ENCODE results near the gene CLIP2. TPM values are rescaled to one million over a fixed set of nuclear protein-coding genes. Genes with fewer than 3 reads are reported as not detected.
"Not testable (repeated sequence)": the region's sequence is repeated elsewhere in the genome, so short reads cannot be mapped to it uniquely, and the experiment has no call there.

CLIP2 gene
- total RNA-seq, 1 donor = 70.9 TPM

DNA sequence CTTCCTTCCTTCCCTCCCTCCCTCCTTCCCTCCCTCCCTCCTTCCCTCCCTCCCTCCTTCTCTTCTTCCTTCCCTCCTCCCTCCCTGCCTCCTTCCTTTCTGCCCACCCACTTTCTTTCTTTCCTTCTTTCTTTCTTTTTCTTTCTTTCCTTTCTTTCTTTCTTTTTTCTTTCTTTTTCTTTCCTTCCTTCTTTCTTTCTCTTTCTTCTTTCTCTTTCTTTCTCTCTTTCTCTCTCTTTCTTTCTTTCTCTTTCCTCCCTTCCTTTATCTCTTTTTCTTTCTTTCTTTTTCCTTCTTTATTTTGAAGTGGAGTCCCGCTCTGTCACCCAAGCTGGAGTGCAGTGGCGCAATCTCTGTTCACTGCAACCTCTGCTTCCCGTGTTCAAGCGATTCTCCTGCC, 130.8 kb downstream of the CLIP2 start:
- Histone ChIP-seq H3K4me1 (ENCODE audit: insufficient read depth, low read length) (no peaks in the 10 kb centered on the region), H3K36me3 (ENCODE audit: insufficient read depth, low read length) (no peaks in the 10 kb centered on the region), H3K4me3 (ENCODE audit: insufficient read depth, low read length) (no peak overlapping the region), H3K27me3 (ENCODE audit: insufficient read depth, low read length) (no peaks in the 10 kb centered on the region), H3K79me2 (ENCODE audit: insufficient read depth, low read length) (no peaks in the 10 kb centered on the region), H2AFZ (ENCODE audit: low read length) (no peak overlapping the region), H3K27ac (ENCODE audit: low read depth, low read length) (no peak overlapping the region), H3K9me3 (ENCODE audit: low read depth, low read length) (no peaks in the 10 kb centered on the region), H3K4me2 (ENCODE audit: insufficient read depth, low read length) (no peak overlapping the region), H4K20me1 (ENCODE audit: insufficient read depth, low read length) (no peaks in the 10 kb centered on the region)
- TF ChIP-seq, protein P1, sequence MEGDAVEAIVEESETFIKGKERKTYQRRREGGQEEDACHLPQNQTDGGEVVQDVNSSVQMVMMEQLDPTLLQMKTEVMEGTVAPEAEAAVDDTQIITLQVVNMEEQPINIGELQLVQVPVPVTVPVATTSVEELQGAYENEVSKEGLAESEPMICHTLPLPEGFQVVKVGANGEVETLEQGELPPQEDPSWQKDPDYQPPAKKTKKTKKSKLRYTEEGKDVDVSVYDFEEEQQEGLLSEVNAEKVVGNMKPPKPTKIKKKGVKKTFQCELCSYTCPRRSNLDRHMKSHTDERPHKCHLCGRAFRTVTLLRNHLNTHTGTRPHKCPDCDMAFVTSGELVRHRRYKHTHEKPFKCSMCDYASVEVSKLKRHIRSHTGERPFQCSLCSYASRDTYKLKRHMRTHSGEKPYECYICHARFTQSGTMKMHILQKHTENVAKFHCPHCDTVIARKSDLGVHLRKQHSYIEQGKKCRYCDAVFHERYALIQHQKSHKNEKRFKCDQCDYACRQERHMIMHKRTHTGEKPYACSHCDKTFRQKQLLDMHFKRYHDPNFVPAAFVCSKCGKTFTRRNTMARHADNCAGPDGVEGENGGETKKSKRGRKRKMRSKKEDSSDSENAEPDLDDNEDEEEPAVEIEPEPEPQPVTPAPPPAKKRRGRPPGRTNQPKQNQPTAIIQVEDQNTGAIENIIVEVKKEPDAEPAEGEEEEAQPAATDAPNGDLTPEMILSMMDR (IDR thresholded peaks at IDR 0.05; ENCODE audit: extremely low read depth, low read depth, low read length) = no peak
- DNase-seq (ENCODE audit: insufficient read length, low spot score, missing footprints) = no peak

DNA sequence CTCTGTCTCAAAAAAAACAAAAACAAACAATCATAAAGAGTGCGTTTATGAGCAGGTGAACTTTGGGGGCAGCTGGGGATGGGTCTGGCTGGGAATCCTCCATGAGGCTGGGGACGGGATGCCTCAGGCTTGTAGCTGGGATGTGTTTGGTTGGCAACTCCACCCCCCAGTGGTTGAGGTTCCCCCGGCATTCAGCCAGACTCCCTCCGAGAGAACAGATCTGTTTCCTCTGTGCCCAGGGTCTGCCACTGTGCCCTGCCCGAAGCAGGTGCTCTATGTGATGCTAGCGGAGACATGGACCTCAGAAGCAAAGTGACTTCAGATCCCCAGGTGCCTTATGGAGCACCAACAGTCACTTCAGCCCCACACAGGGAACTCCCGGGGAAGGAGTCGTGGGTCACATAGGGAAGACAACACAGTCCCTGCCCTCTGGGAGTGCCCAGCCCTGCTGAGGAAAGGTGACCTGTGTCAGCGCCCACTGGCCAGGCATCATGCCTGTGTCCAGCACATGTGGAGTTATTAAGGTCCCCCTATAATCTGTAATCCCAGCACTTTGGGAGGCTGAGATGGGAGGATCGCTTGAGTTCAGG, 135.2 kb downstream of the CLIP2 start:
- H3K27me3 ChIP-seq (ENCODE audit: insufficient read depth, low read length) = no peaks in the 10 kb centered on the region
- H2AFZ ChIP-seq (ENCODE audit: low read length) = no peak overlapping the region

DNA sequence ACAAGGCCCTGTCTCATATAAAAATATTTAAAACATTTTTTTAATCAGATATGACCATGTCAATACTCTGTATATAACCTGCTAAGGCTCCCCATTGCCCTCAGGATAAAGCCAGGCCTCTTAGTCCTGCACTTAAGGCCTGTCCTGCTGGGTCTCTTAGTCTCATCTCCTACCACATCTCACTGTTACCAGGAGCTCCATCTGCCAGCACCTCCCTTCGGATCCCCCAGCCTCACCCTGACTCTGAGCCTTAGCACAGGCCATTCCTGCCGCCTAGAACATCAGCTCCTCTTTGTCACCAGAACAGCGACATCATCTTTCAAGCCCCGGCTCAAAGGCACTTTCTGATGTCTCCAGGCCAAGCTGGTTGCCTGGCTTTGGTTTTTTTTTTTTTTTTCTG, 138.8 kb downstream of the CLIP2 start:
- Histone ChIP-seq H3K27me3 (ENCODE audit: insufficient read depth, low read length) (no peaks in the 10 kb centered on the region), H3K79me2 (ENCODE audit: insufficient read depth, low read length) (no peaks in the 10 kb centered on the region), H4K20me1 (ENCODE audit: insufficient read depth, low read length) (no peaks in the 10 kb centered on the region), H3K4me2 (ENCODE audit: insufficient read depth, low read length) (no peak overlapping the region), H3K36me3 (ENCODE audit: insufficient read depth, low read length) (no peaks in the 10 kb centered on the region), H3K4me3 (ENCODE audit: insufficient read depth, low read length) (no peak overlapping the region), H3K4me1 (ENCODE audit: insufficient read depth, low read length) (peaks cover 17% of the 10 kb centered on the region), H3K27ac (ENCODE audit: low read depth, low read length) (no peak overlapping the region), H2AFZ (ENCODE audit: low read length) (no peak overlapping the region), H3K9me3 (ENCODE audit: low read depth, low read length) (no peaks in the 10 kb centered on the region)
- TF ChIP-seq, protein P1 (IDR thresholded peaks at IDR 0.05; ENCODE audit: extremely low read depth, low read depth, low read length) = no peak
- DNase-seq (ENCODE audit: insufficient read length, low spot score, missing footprints) = peak; percentile 21

More for the DNA sequence above, 135.2 kb downstream of the CLIP2 start:
- TF ChIP-seq, protein P1 (IDR thresholded peaks at IDR 0.05; ENCODE audit: extremely low read depth, low read depth, low read length) = no peak
- H3K4me3 ChIP-seq (ENCODE audit: insufficient read depth, low read length) = no peak overlapping the region
- no peak overlapping the region for H3K4me2 ChIP-seq (ENCODE audit: insufficient read depth, low read length)
- no peaks in the 10 kb centered on the region for H4K20me1 ChIP-seq (ENCODE audit: insufficient read depth, low read length)
- H3K4me1 ChIP-seq (ENCODE audit: insufficient read depth, low read length) = peaks cover 3% of the 10 kb centered on the region
- H3K79me2 ChIP-seq (ENCODE audit: insufficient read depth, low read length) = no peaks in the 10 kb centered on the region
- DNase-seq (ENCODE audit: insufficient read length, low spot score, missing footprints) = peak; percentile 41
- no peaks in the 10 kb centered on the region for H3K36me3 ChIP-seq (ENCODE audit: insufficient read depth, low read length)
- H3K9me3 ChIP-seq (ENCODE audit: low read depth, low read length) = no peaks in the 10 kb centered on the region
- no peak overlapping the region for H3K27ac ChIP-seq (ENCODE audit: low read depth, low read length)

DNA sequence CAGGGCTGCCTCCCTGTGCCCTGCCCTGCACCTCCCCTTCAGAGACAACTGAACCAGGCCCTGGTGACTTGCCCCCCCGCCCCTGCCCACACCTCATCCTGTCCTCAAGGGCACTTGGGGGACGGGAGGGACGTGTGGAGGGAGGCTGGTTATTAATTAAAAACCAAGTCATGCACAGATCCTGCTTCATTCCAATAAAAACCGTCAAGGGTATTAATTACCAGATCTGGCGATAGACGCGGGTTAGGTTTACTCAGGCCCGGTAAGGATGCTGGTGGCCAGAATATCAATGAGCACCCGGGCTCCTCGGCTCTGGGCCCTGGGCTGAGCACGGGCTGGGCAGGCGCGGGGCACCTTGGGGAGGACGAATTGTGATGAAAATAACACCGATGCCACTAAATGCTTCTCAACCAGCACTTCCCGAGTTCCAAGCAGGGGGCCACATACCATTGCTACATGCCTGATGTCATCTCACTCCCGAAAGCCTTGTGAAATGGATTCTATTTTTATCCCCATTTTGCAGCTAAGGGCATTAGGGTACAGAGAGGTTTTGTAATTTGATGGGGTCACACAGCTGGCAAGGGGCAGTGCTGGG, 140.0 kb downstream of the CLIP2 start:
- no peaks in the 10 kb centered on the region for H3K36me3 ChIP-seq (ENCODE audit: insufficient read depth, low read length)
- no peaks in the 10 kb centered on the region for H3K79me2 ChIP-seq (ENCODE audit: insufficient read depth, low read length)
- peak overlapping the region; percentile 46 for H2AFZ ChIP-seq (ENCODE audit: low read length)
- peak overlapping the region; percentile 43 for H3K4me2 ChIP-seq (ENCODE audit: insufficient read depth, low read length)
- peaks cover 17% of the 10 kb centered on the region for H3K4me1 ChIP-seq (ENCODE audit: insufficient read depth, low read length)
- no peak overlapping the region for H3K4me3 ChIP-seq (ENCODE audit: insufficient read depth, low read length)
- H3K27me3 ChIP-seq (ENCODE audit: insufficient read depth, low read length) = no peaks in the 10 kb centered on the region
- DNase-seq (ENCODE audit: insufficient read length, low spot score, missing footprints) = peak; percentile 66
- TF ChIP-seq, protein P1 (IDR thresholded peaks at IDR 0.05; ENCODE audit: extremely low read depth, low read depth, low read length) = no peak
- H4K20me1 ChIP-seq (ENCODE audit: insufficient read depth, low read length) = no peaks in the 10 kb centered on the region
- no peaks in the 10 kb centered on the region for H3K9me3 ChIP-seq (ENCODE audit: low read depth, low read length)
- peak overlapping the region; percentile 39 for H3K27ac ChIP-seq (ENCODE audit: low read depth, low read length)

DNA sequence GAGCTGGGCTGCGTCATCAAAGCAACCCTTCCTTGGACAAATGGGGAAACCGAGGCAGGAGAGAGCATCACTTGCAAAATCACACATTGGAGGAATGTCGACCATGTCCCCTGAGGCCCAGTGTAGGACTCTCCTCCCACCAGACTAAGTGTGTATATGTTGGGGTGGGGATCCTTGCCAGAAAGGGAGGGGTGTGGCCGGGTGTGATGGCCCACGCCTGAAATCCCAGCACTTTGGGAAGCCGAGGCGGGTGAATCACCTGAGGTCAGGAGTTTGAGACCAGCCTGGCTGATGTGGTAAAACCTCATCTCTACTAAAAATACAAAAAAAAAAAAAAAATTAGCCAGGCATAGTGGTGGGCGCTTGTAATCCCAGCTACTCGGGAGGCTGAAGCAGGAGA, 141.2 kb downstream of the CLIP2 start:
- peak; percentile 10 for DNase-seq (ENCODE audit: insufficient read length, low spot score, missing footprints)
- not testable (repeated sequence) for H3K27ac ChIP-seq (ENCODE audit: low read depth, low read length); H4K20me1 ChIP-seq (ENCODE audit: insufficient read depth, low read length); H3K27me3 ChIP-seq (ENCODE audit: insufficient read depth, low read length); H3K36me3 ChIP-seq (ENCODE audit: insufficient read depth, low read length); H3K9me3 ChIP-seq (ENCODE audit: low read depth, low read length); H2AFZ ChIP-seq (ENCODE audit: low read length); H3K4me2 ChIP-seq (ENCODE audit: insufficient read depth, low read length); H3K79me2 ChIP-seq (ENCODE audit: insufficient read depth, low read length); H3K4me3 ChIP-seq (ENCODE audit: insufficient read depth, low read length)
- H3K4me1 ChIP-seq (ENCODE audit: insufficient read depth, low read length) = peaks cover 17% of the 10 kb centered on the region
